ENCODE results near the gene LRRC63. TPM values are rescaled to one million over a fixed set of nuclear protein-coding genes. Genes with fewer than 3 reads are reported as not detected.
"Not testable (repeated sequence)": the region's sequence is repeated elsewhere in the genome, so short reads cannot be mapped to it uniquely, and the experiment has no call there.

Gene LRRC63
- total RNA-seq, 1 donor from 2014 or later, result not detected

GRCh38 chr13:46274094-46274698 is 62.5 kb downstream of the LRRC63 start:
- no peak overlapping the region for H3K27ac ChIP-seq
- H3K4me1 ChIP-seq, result no peaks in the 10 kb centered on the region
- TF ChIP-seq CTCF (IDR thresholded peaks at IDR 0.05), result no peak
- no peaks in the 10 kb centered on the region for H3K36me3 ChIP-seq
- no peaks in the 10 kb centered on the region for H3K9me3 ChIP-seq
- DNase-seq (ENCODE audit: low spot score in 2 of 2), result no peak
- intact Hi-C loops (cut with DNase I), result no loop called here
- no peaks in the 10 kb centered on the region for H3K27me3 ChIP-seq
- no peak overlapping the region for H3K4me3 ChIP-seq

DNA sequence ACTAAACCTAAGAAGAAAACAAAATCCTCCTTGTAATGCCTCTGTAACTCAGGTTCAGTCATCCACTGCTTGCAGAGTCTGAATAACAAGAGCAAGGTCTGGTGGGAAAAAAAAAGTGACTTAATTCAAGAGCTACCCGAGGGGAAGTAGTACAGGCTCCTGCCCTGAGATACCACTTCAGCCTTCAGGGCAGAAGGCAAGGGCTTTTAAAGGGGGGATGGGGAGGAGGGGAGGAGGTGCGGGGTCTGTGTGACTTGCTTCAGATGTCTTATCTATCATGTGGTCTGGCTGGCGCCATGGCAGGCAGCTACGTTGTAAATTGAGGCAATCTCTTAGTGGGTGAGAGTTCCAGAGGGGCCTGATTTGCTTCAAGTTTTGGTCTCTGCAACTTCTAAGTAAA is 66.7 kb downstream of the LRRC63 start:
- no peak overlapping the region for H3K4me3 ChIP-seq
- no peak for DNase-seq (ENCODE audit: low spot score in 2 of 2)
- no peaks in the 10 kb centered on the region for H3K36me3 ChIP-seq
- no peak for TF ChIP-seq CTCF (IDR thresholded peaks at IDR 0.05)
- no peaks in the 10 kb centered on the region for H3K4me1 ChIP-seq
- H3K9me3 ChIP-seq, result no peaks in the 10 kb centered on the region
- intact Hi-C loops (cut with DNase I), result no loop called here
- H3K27me3 ChIP-seq, result no peaks in the 10 kb centered on the region
- H3K27ac ChIP-seq, result no peak overlapping the region

DNA sequence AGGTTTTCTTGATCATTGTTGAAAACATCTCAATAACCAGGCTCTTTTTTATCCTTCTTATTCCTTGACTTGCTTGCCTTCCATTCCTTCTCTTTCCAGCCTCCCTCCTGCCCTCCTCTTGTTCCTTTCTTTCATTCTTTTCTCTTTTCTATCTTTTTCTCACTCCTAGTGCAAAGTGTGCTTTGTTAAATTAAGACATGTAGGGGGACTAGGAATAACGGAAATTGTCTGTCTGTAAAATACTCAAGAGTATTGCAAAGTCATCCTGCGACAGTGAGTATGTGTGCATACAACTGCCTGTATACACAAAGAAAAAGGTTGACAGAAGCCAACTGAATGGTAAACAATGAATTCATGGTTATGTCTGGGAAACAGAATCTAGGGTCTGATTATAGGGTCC is 70.1 kb downstream of the LRRC63 start:
- Histone ChIP-seq H3K27ac (no peak overlapping the region), H3K4me1 (no peaks in the 10 kb centered on the region), H3K36me3 (no peaks in the 10 kb centered on the region), H3K27me3 (no peaks in the 10 kb centered on the region), H3K4me3 (no peak overlapping the region), H3K9me3 (no peaks in the 10 kb centered on the region)
- TF ChIP-seq CTCF (IDR thresholded peaks at IDR 0.05), result no peak
- DNase-seq (ENCODE audit: low spot score in 2 of 2), result no peak
- intact Hi-C loops (cut with DNase I), result no loop called here

GRCh38 chr13:46283912-46284824 is 72.4 kb downstream of the LRRC63 start:
- H3K27ac ChIP-seq; H3K27me3 ChIP-seq; DNase-seq (ENCODE audit: low spot score in 2 of 2); H3K4me3 ChIP-seq; intact Hi-C loops (cut with DNase I); H3K36me3 ChIP-seq; H3K9me3 ChIP-seq; H3K4me1 ChIP-seq: not testable (repeated sequence)

GRCh38 chr13:46286972-46287371 is 75.2 kb downstream of the LRRC63 start:
- H3K27me3 ChIP-seq, result no peaks in the 10 kb centered on the region
- no peak overlapping the region for H3K27ac ChIP-seq
- H3K4me3 ChIP-seq, result no peak overlapping the region
- H3K9me3 ChIP-seq, result no peaks in the 10 kb centered on the region
- intact Hi-C loops (cut with DNase I), result no loop called here
- no peak for DNase-seq (ENCODE audit: low spot score in 2 of 2)
- H3K36me3 ChIP-seq, result no peaks in the 10 kb centered on the region
- no peak for TF ChIP-seq CTCF (IDR thresholded peaks at IDR 0.05)
- no peaks in the 10 kb centered on the region for H3K4me1 ChIP-seq

GRCh38 chr13:46288570-46289259 is 77.0 kb downstream of the LRRC63 start:
- H3K27ac ChIP-seq, result no peak overlapping the region
- no peaks in the 10 kb centered on the region for H3K36me3 ChIP-seq
- no peak for DNase-seq (ENCODE audit: low spot score in 2 of 2)
- intact Hi-C loops (cut with DNase I), result no loop called here
- H3K9me3 ChIP-seq, result no peaks in the 10 kb centered on the region
- H3K4me3 ChIP-seq, result no peak overlapping the region
- no peaks in the 10 kb centered on the region for H3K4me1 ChIP-seq
- no peaks in the 10 kb centered on the region for H3K27me3 ChIP-seq
- TF ChIP-seq CTCF (IDR thresholded peaks at IDR 0.05), result peak in 2 of 3 experiments; percentile 6 to 46

Data from ascending aorta (tissue), 2 donors.